GM19239 (cell line): ENCODE data around the gene CNTD1.

Experiments
- DNase-seq: peaks from one replicate; pipeline ENCODE4 v3.0.0; 2011; ENCODE audit warnings: low spot score; ENCODE audit not compliant: insufficient read length
- FAIRE-seq: peaks from 2 replicates; lab custom pipeline; 2011; peaks lifted over from hg19 to GRCh38; lab: Jason Lieb, UNC

The CNTD1 gene

DNA sequence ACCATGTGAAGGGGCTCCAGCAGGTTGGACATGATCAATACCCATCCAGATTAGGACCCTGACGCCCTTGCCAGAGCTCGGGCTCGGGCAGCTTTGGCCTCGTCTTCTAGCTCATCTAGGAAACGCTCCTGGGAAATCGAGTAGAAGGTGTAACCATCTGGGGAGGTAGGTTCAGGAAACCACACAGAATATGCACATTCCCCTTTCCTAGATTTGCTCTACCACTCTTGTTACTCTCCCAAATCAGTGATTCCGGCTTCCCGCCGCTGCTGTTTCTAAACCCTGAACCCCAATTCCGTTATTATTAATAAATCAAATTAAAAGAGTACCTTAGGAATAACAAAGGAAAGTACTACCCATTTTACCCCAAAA lies 664 bp upstream of the CNTD1 start:
- DNase-seq (no peak), FAIRE-seq (no peak)

DNA sequence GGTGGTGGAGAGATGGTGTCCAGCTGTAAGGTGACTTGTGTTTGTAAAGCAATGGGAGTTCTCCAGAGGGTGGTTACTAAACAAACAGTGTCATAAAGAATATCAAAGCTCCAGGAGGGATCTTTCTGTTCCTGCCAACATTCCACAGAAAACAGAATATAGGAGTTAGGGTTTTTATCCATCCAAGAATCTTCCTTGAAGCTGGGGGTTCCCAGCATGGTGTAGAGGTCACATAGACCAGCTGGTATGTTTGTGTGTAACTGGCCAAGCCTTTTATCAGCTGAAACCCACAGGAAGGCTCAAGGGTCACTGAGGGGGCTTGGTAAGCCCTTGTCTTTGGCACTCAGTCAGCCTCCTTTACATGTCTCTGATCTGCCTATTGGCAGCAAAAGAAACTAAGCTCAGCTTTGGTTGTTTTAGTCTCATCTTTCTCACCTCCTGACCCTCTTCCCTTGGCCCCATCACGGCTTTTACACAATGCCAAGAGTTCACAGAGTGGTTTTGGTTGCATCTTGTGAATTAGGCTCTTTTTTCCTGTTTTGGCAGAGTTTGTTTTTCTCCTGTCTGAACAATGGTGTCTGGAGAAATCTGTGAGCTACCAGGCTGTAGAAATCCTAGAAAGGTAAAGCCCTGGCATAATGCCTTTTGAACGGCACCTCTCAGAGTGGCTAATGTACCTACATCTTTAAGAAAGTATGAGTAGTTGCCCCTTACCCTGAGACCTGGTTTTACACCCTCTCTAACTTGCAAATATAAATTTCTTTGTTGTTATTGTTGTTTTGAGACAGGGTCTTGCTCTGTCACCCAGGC lies 4.6 kb downstream of the CNTD1 start:
- no peak for DNase-seq
- no peak for FAIRE-seq

DNA sequence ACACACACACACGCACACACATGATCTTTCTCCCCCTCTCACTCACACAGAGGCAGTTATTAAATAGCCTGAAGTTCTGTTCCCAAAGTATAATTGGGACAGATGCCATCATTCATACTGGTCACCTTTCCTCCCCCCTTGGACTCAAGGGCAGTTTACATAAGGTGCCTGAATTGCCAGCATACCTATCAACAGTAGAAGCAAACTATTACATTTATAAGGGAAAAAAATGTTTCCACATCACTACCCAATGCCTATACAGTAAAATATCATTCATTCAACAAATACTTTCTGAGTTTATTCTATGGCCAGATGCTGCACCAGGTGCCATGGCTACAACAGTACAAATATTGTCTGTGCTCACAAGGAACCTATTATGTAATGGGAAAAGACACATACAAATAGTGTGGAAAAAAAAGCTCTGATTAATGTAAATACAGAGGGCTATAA lies 6.3 kb downstream of the CNTD1 start:
- DNase-seq = no peak
- no peak for FAIRE-seq

DNA sequence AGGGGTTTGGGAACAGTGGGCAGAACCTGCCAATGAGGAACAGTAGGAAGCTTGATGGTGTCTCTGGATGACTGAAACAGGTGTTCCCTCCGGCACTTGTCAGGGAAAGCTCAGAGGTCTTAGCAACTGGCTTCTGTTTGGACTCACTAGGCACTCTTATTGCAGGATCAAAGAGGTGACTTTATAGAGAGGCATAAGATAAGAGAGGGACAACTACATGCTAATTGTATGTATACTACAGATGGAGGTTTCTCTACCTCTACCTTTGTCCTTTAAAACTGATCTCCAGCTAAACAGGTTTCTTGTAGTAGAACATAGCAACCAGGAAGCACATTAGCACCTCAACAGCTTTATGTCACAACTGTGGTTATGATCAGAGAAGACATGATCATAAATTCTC lies 7.6 kb downstream of the CNTD1 start:
- FAIRE-seq = no peak

DNA sequence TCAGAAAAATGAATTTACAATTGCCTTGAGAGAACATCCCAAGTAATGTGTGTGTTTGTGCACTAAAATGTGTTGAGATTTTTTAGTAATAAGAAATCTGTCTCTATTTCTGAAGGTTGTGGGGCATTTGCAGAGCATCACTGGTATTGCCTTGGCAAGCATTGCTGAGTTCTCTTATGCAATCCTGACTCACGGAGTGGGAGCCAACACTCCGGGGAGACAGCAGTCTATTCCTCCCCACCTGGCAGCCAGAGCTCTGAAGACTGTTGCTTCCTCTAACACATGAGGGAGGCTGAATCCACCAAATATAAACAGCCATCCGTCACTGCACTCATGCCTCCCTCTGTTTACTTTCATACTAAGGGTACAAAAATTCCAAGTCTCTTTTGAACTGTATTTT lies 10.6 kb downstream of the CNTD1 start:
- DNase-seq (no peak), FAIRE-seq (no peak)

More for the DNA sequence above, 7.6 kb downstream of the CNTD1 start:
- no peak for DNase-seq

DNA sequence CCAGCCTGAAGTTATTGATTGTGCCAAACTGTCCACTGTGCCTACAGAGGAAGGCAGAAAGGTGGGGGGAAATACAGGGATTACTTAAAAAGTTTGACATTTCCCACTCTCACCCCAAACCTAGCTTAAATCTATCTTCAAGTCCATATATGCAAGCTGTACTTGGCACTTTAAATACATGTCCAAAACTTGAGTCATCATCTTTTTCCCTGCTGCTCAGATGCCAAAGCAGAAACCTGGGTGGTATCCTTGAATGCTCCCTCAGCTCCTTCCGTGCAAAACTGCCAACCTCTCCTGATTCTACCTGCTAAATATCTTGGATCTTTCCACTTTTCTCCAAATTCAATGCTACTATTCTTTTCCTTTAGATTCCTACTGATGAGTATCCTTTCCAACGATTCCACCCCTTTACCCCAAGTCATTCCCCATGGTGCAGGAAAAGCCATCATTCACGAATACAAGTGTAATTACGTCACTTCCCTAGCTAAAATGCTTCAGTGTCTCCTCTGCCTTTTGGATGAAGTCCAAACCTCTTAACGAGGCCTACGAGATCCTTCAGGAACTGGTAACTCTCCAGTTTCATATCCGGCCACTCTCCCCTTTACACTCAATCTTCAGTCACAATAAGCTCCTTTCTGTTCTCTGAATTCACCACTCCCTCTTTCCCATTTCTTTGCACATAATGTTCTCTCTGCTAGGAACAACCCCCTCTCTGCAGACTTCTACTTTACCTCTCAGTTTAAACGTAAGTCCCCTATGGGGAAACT lies 16.2 kb downstream of the CNTD1 start:
- no peak for FAIRE-seq
- no peak for DNase-seq

DNA sequence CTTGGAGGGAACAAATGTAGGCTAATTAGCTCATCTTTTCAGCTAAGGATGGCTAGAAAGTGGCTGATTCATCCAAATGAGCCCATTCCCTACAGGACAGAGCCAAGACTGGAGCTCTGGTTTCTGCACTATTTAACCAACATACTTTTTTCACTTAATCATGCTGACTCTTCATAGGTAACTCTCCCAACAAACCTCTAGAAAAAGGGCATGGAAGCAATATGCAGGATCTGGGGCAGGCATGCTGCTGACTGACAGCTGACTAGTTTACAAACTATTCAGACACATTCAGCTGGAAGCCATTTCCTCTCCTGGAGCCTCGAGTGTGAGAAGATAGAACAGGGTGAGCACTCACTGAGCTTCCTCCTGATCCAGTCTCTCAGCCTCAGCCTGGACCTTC lies 19.2 kb downstream of the CNTD1 start:
- DNase-seq (no peak), FAIRE-seq (no peak)

DNA sequence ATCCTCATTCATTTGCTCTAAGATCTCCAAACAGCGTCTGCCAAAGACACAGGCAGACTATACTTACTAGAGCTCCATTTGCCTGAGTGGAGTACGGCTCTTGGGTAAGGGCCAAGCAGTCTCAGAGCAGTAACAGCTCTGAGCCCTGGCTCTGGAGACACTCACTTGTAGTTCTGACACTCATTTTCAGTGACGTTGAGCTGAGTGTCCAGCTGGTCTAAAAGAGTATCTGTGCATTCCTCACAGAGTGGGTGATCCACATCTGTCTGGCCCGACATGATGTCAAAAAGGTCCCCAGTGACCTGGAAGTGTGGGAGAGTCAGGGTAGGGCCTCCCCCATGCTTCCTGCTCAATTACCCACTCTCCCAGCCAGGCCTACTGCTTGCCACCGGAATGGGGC lies 19.7 kb downstream of the CNTD1 start:
- FAIRE-seq = no peak
- no peak for DNase-seq

DNA sequence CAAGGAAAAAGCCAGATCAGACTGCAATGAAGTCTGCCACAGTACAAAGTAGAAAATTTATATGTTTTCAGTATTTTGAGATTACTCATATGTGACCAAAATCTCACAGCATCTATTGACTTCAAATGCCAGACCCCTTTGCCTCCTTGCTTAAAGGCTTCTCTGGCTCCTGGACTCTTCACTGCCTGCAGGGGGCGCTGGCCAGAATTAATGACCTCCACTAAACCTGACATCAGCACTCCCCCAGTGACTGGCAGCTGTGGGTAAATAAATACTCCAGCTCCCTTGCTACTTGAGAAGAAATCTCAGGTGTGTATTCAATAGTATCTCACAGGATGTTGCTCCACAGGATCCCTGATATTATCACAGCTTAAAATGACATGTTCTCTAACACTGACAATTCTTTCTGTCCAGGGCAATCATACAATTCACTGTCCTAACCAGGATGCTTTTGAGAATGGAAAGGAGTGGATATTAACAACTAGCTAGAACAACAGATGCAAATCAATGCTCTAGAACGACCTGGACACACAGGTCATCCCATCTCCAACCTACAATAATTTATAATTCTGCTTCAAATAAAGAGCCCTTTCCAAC lies 21.4 kb downstream of the CNTD1 start:
- FAIRE-seq (no peak), DNase-seq (peak; percentile 39)

DNA sequence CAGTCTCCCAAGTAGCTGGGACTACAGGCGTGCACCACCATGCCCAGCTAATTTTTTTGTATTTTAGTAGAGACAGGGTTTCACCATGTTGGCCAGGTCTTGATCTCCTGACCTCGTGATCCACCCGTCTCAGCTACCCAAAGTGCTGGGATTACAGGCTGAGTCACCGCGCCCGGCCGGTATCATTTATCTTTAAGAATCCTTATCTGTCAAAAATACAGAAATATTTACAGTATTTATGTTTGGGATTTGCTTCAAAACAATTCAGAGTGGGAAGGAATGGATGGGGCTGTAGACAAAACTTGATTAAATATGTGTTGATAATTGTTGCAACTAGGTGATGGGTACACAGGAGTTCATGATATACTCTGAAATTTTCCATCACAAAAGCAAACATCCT lies 22.5 kb downstream of the CNTD1 start:
- DNase-seq (no peak), FAIRE-seq (no peak)

DNA sequence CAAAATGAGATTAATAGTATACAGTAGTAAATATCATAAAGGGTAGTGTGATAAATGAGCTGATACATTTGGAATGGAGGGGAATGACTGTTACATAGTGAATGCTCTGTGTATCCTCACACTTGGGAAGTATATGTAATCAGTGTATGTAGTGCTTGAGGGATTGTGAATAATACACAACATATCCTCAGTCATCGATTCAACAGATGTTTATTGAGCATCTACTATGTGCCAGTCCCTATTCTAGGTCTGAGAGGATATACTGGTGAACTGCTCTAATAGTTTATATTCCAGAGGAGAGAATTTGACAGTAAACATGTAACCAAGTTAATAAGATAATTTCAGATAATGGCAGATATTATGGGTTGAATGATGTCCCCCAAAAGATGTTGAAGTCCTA lies 28.8 kb downstream of the CNTD1 start:
- FAIRE-seq (no peak), DNase-seq (no peak)

DNA sequence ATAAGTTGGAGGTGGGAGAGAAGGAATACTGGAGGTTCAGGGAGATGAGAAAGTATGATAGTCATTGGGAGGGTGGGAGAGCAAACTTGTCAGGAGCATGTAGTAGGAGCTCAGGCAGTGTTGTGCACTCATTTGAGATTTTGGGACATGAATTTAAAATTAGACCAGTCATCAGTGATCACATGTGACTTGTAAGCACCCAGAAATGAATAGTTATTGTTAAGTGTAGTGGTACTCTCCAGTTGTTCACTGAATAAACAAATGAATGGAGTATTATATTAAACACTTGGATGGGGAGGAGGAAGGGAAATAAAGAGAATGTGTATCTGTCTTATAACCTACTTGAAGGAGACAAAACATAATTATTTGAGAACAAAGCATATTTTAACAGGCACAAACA lies 32.3 kb downstream of the CNTD1 start:
- no peak for DNase-seq
- FAIRE-seq = no peak

DNA sequence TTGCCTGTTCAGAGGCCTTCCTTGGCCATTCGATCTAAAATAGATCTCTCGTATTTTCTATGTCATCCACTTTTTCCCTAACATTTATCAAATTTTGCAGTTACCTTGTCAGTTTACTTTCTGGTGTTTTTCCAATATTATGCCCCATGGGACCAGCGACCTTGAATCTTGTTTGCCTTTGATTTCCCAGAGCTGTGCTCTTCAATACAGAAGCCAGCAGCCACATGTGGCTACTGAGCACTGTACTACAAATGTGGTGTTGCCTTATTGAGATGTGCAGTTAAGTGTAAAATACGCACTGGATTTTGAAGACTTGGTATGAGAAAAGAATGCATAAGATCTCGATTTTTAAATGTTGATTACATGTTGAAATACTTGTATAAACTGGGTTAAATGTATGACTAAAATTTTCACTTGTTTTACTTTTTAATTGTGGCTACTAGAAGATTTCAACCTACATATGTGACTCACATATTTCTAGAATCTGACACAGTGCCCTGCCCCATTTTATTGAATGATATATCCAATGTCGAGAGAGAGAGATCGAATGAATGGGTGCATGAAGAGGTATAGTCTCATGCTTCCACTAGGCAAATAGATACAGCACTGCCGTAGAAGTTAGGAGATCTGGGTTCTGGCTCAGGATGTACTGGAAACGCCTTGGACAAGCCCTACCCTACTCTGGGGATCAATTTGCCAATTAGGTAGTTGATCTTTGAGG lies 33.7 kb downstream of the CNTD1 start:
- no peak for DNase-seq
- no peak for FAIRE-seq

DNA sequence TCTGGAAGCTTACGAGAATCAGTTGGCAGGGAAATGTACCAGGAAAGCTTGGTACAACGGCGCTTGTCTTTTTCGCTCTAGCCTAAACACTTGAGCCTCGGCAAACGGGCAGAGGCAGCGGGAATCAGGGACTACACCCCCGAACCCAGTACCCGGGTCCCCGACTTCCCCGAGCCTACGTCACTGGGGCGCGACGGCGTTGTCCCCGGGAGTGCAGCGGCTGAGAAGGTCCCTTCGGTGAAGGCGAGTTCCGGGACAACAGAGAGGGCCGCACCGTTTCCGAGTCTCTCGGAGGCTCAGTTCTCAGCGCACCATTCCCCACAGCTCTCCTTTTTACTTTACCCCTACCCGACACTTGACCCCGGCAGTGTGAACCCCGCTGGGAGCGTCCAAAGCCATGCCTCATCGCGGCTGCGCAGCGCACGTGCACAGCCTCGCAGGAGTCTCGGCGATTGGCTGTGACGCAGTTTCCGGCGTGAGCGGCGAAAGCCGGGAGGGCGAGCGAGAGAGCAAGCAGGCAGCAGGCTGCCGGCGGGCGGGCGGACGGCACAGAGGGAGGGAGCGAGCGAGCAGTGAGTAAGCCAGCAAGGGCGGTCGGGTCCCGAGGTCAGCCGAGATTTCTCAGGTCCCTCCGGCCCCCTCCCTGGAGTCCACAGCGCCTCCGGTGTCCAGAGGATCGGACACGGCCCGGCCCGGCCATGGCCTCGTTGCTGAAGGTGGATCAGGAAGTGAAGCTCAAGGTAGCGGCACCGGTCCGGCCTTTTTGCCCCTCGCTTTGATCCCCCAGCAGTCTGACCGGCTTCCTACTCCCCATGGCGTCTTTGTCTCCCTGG lies 34.5 kb downstream of the CNTD1 start, which contains the start of gene PSME3:
TSS of gene PSME3 (plus strand) at position 464 of the 833 bp plus-strand sequence. CDS start at position 699, 235 bp downstream.
- FAIRE-seq (peak; percentile 89), DNase-seq (peak; percentile 91)

DNA sequence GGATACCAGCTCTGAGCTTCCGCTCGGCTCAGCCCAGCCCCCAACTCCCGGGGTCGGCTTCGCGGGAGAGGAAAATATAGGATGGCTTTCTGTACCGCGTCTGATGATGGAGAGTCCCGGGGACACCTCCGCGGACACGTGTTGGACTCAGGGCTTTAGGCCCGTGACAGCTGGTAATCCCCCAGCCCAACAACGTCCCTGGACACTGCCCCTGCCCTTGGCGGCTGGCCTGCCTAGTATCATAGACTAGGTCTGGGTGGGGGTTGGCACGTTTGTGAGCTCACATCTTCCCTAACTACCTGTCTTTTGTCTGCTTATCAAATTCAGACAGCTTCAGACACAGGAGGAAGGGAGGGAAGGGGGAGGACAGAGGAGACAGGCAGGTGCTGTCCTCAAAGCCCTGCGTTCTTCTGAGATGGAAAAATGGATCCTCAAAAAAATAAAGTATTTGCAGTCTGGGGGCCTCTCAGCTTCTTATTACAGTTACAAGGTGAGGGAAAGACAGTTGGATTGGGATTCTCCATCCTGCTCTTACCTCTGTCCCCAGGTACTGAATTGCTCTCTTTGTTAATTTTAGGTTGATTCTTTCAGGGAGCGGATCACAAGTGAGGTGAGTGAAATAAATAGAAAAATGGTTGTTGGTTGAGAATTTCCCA lies 35.2 kb downstream of the CNTD1 start:
- FAIRE-seq = no peak
- no peak for DNase-seq

DNA sequence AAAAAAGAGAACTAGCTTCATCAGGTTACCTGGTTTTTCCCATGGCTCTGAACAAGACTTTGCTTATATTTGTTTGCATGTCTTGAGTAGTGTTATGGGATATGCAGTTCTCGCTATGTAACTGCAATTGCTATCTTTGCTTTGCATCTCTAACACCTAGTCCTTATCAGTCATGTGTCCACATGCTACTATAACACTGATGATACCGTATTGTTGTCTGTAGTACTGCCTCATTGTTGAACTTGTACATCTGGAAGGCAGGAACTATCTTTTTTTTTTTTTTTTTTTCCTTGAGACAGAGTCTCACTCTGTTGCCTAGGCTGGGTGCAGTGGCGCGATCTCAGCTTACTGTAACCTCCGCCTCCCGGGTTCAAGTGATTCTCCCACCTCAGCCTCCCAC lies 37.1 kb downstream of the CNTD1 start:
- DNase-seq (no peak), FAIRE-seq (no peak)

DNA sequence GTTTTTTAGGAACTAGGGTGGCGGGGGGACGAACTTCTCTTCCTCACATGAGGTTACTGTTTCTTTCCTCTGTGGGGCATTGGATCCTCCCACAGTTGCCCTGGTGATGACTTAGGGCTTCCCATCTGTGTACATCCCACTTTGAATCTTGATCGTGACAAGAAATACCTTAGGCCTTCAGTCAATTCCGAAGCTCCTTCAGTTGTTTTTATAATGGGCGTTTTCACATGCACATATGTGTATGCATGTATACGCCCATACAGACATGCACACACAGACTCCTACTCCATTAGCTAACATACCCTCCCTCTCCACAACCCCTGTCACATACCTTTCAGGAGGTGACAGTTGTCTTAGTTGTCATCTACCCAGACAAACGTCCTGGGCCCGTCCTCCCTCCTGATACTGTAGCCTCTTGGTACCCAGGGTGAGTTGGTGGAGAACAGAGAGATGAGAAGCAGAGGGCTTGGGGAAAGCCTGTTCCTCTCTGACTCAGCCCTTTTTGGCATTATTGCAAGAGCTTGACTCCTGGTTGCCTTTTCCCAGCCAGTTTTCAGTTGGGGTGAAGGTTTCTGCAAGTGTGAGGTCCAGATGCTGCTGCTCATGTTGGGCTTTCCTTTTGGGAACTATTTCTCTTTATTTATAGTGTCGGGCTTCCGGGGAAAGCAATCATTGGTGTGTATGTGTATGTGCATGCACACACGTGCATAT lies 43.5 kb downstream of the CNTD1 start:
- no peak for FAIRE-seq
- no peak for DNase-seq

DNA sequence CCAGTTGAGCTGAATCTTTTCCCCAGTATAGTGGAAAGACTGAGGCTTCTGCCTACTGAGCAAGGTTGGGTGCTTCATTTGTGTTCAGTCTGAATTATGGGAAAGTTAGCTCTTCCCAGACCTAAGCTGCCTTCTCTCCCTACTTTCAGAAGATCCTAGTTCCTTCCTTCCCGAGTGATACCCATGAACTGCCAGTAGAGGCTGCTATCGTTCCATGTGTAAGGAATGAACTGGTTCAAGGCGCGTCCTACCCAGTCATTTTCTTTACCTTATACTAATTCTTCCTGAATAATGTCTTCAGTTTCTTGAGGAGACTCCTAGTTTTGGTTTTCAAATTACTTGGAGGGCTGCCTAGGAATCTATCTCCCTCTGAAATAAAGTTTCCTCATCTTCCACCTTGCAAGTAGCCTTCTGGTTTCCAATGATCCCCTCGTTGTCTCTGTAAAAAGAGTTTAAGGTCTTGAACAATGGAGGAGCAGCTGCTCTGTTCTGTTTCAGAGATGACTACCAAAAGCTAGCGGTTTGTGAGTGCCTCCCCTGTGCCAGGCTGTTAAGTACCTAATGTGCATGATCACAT lies 44.8 kb downstream of the CNTD1 start:
- FAIRE-seq = peak; percentile 28

More for the DNA sequence above, 44.8 kb downstream of the CNTD1 start:
- DNase-seq = no peak
